Esophagus (tissue), 2 donors: ENCODE data around the gene SLIT1. TPM values are rescaled to one million over a fixed set of nuclear protein-coding genes. Genes with fewer than 3 reads are reported as not detected.

Experiments
- H3K27ac ChIP-seq, 2 donors: one replicate each; pipeline ENCODE4 v1.5.1; 2013; ENCODE audit warnings: low read depth in 2 of 2, mild to moderate bottlenecking in 2 of 2, inconsistent platforms in 1 of 2, low read length in 1 of 2, moderate library complexity in 1 of 2
- H3K27me3 ChIP-seq, 2 donors: one replicate each; pipeline ENCODE4 v1.6.1; 2013; ENCODE audit warnings: low read length in 2 of 2, control low read depth in 1 of 2, mild to moderate bottlenecking in 1 of 2; ENCODE audit not compliant: insufficient read depth in 2 of 2, control insufficient read depth in 1 of 2
- H3K36me3 ChIP-seq, 2 donors: one replicate each; pipeline ENCODE4 v1.6.1; 2013; ENCODE audit warnings: low read length in 1 of 2; ENCODE audit not compliant: control insufficient read depth in 2 of 2, insufficient read depth in 2 of 2
- H3K4me1 ChIP-seq, 2 donors: one replicate each; pipeline ENCODE4 v1.6.1; 2013; ENCODE audit warnings: low read length in 1 of 2; ENCODE audit not compliant: control insufficient read depth in 2 of 2, insufficient read depth in 2 of 2
- H3K4me3 ChIP-seq, 2 donors: one replicate each; pipeline ENCODE4 v1.5.1; 2013; ENCODE audit warnings: low read length in 2 of 2, mild to moderate bottlenecking in 2 of 2, low read depth in 1 of 2, moderate library complexity in 1 of 2
- H3K9me3 ChIP-seq, 2 donors: one replicate each; pipeline ENCODE4 v1.6.1; 2013; ENCODE audit warnings: mild to moderate bottlenecking in 2 of 2, low read depth in 1 of 2, low read length in 1 of 2, moderate library complexity in 1 of 2; ENCODE audit not compliant: control insufficient read depth in 2 of 2, insufficient read depth in 1 of 2
- whole genome bisulfite sequencing, 2 donors: extraction: QIAGEN DNeasy Blood & Tissue Kit; methylation state at CpG; one replicate each; pipeline ENCODE4 v1.1.7; 2013; 5-methylcytosine and 5-hydroxymethylcytosine counted together
- polyA plus RNA-seq, 2 donors: library from polyadenylated mRNA; stranded (reverse); fragments of 200-250 nt; gene quantifications; one replicate each; pipeline ENCODE4 v1.2.3, GENCODE V29; 2013
- donor health status: healthy with polysubstance abuse.
- donor health status: Bipolar disorder and iron deficiency.

Gene SLIT1
- polyA plus RNA-seq, 2 donors, result 0.02 TPM

DNA sequence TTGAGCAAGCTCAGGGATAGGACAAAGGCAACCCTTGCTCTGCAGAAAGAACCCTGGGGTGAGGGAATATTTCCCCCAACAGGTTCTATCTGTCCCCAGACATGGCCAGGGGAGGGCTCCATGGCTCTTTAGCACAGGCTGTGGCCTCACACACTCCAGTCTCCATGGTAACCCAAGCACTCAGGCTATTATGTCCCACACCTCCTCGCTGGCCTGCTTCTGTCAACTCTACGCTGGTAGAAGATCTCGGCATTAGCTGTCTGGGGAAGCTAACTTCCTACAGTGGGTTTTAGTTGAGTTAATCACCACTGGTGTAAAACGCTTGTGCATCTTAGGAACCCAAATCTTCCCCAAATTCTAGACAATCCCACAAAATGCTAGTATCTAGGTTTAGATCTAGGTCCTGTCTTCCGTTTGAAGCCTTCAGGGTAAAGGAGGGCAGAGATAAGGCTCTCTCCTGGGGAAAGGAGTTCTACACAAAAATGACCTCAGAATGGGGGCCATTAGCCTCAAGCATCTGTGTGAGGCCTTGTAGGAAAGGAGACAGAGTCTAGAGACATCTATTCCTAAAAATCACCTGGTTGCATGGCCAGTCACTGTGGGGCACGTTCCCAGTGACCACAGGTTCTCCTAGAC, 36.7 kb upstream of the SLIT1 start:
- H3K27ac ChIP-seq, result no peak overlapping the region
- H3K9me3 ChIP-seq, result no peaks in the 10 kb centered on the region
- no peaks in the 10 kb centered on the region for H3K4me1 ChIP-seq
- whole genome bisulfite sequencing, 2 donors, result 92 to 94% methylated on average over 6 of the region's 6 CpGs
- peaks cover 3 to 9% of the 10 kb centered on the region in 2 donors for H3K36me3 ChIP-seq
- H3K4me3 ChIP-seq, result no peak overlapping the region
- H3K27me3 ChIP-seq, result no peaks in the 10 kb centered on the region

DNA sequence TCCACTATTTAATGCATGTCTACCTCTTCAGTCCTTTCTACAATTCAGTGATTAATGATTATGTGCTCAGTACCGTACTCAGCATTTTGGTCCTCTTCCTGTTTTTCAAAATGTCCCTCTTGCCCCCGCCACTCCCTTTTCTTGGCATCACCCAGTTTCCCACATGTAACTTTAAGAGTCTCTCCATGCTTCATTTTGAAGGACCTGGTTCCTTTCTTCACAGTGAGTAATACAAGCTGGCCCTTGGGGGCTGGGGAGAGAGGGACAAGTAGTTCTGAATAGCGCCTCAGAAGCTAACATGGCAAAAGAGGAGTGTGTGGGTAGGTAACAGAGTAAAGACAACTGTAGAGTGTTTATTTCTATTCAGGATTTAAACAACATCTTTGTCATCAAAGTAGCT, 34.6 kb upstream of the SLIT1 start:
- H3K4me3 ChIP-seq, result no peak overlapping the region
- peaks cover 0 to 7% of the 10 kb centered on the region in 2 donors for H3K36me3 ChIP-seq
- 93 to 95% methylated on average over 3 of the region's 3 CpGs for WGBS, 2 donors
- no peaks in the 10 kb centered on the region for H3K27me3 ChIP-seq
- H3K27ac ChIP-seq, result no peak overlapping the region
- H3K9me3 ChIP-seq, result no peaks in the 10 kb centered on the region
- H3K4me1 ChIP-seq, result no peaks in the 10 kb centered on the region

DNA sequence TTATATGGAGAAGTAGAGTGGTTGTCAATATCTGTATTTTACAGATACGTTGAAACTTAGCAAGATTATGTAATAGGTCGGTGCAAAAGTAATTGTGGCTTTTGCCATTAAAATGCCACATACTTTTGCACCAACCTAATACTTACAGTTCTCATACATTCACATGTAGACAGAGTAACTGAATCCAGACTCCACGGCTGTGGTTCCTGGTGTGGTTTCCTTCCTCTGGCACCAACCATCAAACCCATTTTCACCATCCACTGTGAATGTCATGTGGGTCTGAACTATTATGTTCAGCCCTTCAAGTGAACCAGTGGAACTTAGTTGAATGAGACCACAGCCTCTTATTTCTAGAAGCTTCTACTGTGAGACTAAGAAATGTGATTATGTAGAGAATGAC, 31.5 kb upstream of the SLIT1 start:
- H3K4me1 ChIP-seq, result no peaks in the 10 kb centered on the region
- no peaks in the 10 kb centered on the region for H3K27me3 ChIP-seq
- WGBS, 2 donors, result 72 to 77% methylated on average over 3 of the region's 3 CpGs
- H3K9me3 ChIP-seq, result no peaks in the 10 kb centered on the region
- H3K4me3 ChIP-seq, result no peak overlapping the region
- H3K27ac ChIP-seq, result no peak overlapping the region
- H3K36me3 ChIP-seq, result no peaks in the 10 kb centered on the region

DNA sequence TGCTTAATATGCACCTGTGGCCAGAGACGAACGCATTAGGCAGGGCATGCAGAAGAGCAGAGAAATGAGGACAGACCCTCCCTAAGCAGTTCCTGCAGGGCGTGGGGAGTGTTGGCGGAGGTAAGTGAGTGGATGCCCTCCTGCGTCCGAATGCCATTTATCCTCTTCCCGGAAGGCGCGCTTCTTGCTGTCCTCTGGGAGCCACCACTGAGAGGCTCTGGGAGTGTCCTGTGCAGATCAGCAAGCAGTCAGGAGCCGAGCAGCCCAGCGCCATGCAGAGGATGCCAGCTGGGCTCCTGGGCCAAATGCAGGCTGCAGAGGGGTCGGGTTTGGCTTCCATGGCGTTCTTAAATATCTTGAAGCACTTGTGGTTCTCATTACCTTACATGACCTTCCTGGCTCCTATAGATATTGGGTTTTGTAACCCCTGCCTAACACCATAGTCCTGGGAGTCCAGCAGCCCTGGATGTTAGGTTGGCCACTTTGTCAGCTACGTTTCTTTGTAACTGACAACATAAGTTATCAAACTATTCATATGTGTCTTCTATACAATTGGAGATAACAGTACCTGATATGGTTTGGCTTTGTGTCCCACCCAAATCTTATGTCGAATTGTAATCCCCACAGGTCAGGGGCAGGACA, 30.0 kb upstream of the SLIT1 start:
- H3K4me1 ChIP-seq, result no peaks in the 10 kb centered on the region
- 86 to 87% methylated on average over 15 of the region's 15 CpGs for WGBS, 2 donors
- no peaks in the 10 kb centered on the region for H3K9me3 ChIP-seq
- H3K4me3 ChIP-seq, result no peak overlapping the region
- H3K36me3 ChIP-seq, result no peaks in the 10 kb centered on the region
- H3K27me3 ChIP-seq, result no peaks in the 10 kb centered on the region
- H3K27ac ChIP-seq, result no peak overlapping the region

DNA sequence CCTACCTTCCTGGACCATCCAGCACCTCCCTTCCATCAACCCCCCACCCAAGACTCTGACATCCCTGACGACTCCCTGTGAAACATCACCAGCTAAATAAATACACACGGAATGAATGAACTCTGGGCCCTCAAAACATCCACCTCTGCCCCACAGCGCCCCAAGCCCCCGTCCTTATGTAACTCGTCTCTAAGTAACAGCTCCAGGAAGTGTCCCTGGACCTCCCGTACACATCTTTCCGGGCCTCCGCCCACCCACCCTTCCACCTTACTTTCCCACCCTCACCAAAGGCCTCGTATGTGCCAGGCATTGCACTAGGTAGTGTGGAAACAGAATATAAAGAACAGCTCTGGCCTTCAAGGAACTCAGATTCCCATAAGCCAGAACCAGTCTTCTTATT, 27.7 kb upstream of the SLIT1 start:
- no peak overlapping the region for H3K4me3 ChIP-seq
- no peaks in the 10 kb centered on the region for H3K9me3 ChIP-seq
- H3K27me3 ChIP-seq, result no peaks in the 10 kb centered on the region
- H3K27ac ChIP-seq, result no peak overlapping the region
- H3K4me1 ChIP-seq, result no peaks in the 10 kb centered on the region
- WGBS, 2 donors, result 58 to 61% methylated on average over 9 of the region's 9 CpGs
- no peaks in the 10 kb centered on the region for H3K36me3 ChIP-seq

DNA sequence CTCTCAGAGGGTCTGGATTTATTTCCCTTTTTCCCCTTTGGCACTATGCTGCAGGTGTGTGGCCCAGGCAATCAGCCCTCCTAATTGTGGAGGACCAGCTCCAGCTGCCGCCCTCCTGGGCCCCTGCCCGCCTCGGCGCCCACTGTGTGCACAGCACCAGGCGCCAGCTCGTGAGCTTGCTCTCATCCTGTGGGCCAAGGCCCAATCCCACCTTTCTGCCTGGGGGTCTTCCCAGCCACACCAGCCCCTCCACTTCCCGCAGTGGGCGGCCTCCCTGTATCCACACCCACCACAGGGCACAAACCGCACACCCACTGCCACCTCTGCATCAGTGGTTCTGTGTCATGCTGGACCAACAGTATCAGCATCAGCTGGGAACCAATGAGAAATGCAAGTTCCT, 25.5 kb upstream of the SLIT1 start:
- WGBS, 2 donors, result 87 to 89% methylated on average over 9 of the region's 9 CpGs
- no peaks in the 10 kb centered on the region for H3K9me3 ChIP-seq
- H3K4me1 ChIP-seq, result no peaks in the 10 kb centered on the region
- no peaks in the 10 kb centered on the region for H3K36me3 ChIP-seq
- no peaks in the 10 kb centered on the region for H3K27me3 ChIP-seq
- H3K27ac ChIP-seq, result no peak overlapping the region
- no peak overlapping the region for H3K4me3 ChIP-seq

DNA sequence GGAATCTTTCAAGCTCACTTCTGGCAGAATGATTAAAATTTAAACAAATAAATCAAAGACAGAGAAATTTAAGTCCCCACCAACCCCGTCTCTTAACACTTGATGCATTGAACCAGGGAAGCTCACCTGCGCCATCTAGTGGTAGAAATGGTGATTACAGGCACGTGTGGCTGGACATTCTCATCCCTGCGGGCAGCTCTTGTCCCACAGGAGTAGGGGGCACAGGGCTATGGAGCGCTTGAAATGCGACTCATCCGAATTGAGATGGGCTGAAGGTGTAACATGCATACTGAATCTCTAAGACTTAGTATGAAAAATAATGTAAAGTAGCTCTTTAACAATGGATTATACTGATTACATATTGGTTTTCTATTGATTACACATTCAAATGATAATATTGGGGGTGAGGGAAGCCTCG, 24.8 kb upstream of the SLIT1 start:
- Histone ChIP-seq H3K4me1 (no peaks in the 10 kb centered on the region), H3K27me3 (no peaks in the 10 kb centered on the region), H3K36me3 (no peaks in the 10 kb centered on the region), H3K9me3 (no peaks in the 10 kb centered on the region), H3K4me3 (no peak overlapping the region), H3K27ac (no peak overlapping the region)
- 7 to 11% methylated on average over 8 of the region's 8 CpGs for WGBS, 2 donors

DNA sequence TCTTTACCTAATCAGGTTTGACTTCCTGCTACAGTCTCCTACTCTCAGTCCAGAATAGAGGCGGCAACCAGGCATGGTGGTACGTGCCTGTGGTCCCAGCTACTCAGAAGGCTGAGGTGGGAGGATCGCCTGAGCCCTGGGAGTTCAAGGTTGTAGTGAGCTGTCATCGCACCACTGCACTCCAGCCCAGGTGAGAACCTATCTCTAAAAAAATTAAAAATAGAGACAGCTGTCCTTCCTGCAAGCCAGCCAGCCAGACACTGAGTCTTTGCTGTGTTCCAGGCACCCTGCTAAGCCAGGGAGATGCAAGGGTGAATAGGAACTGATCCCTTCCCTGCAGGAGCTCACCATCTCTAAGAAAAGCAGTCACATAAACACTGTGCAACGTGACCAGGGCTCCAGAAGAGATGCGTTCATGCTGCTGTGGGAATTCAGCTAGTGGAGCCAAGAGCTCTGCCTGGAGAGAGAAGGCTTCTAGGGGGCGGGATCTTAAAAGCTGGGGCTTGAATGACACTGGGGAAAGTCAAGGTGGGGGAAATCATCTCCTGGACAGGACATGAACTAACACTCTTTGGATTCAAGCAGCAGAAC, 22.1 kb upstream of the SLIT1 start:
- Histone ChIP-seq H3K9me3 (no peaks in the 10 kb centered on the region), H3K36me3 (no peaks in the 10 kb centered on the region), H3K27ac (no peak overlapping the region), H3K27me3 (no peaks in the 10 kb centered on the region), H3K4me3 (no peak overlapping the region), H3K4me1 (no peaks in the 10 kb centered on the region)
- WGBS, 2 donors, result 50 to 55% methylated on average over 7 of the region's 7 CpGs

DNA sequence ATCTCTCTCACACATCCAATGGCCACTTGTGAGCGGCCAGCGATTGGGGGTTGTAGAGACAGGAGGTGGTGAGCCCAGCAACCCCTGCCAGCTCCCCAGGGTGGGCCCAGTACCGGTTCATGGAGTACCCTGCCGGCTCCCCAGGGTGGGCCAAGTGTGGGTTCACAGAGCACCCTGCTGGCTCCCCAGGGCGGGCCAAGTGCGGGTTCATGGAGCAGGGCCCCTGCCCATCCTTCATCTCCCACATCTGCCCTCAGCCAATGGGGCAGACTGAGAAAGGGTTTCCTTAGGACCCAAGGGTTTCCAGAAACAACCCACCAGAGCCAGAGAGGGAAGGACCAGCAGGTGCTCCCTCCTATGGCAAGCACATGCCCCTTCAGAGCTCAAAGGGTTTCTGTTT, 21.4 kb upstream of the SLIT1 start:
- no peaks in the 10 kb centered on the region for H3K9me3 ChIP-seq
- no peaks in the 10 kb centered on the region for H3K4me1 ChIP-seq
- H3K27ac ChIP-seq, result no peak overlapping the region
- 92% methylated on average over 6 of the region's 6 CpGs for WGBS, 2 donors
- no peak overlapping the region for H3K4me3 ChIP-seq
- no peaks in the 10 kb centered on the region for H3K27me3 ChIP-seq
- no peaks in the 10 kb centered on the region for H3K36me3 ChIP-seq
